HepG2 (cell line): ENCODE results near the gene NOL4L. TPM values are rescaled to one million over a fixed set of nuclear protein-coding genes. Genes with fewer than 3 reads are reported as not detected.

Source experiments
- ATAC-seq: fragments of 200-7000 bp; cut with Tn5 transposase; 3 replicates; pipeline ENCODE4 v1.9.1; 2020; ENCODE audit warnings: mild to moderate bottlenecking, moderate library complexity
- BruUV-seq: library from RNA; stranded (reverse); fragments of 400-500 nt; replicated peaks from 2 replicates; lab custom pipeline; 2021; lab: Mats Ljungman, UMichigan
- CTCF ChIA-PET: fragments of 300-600 bp; formaldehyde crosslinking; extraction: SDS; loops from one replicate; lab custom pipeline; 2021; ENCODE audit warnings: low total read pairs, inconsistent platforms, low intra/inter-chr PET ratio; lab: Yijun Ruan, JAX
- POLR2A ChIA-PET: fragments of 350-600 bp; sonication (Branson Sonifier 250); formaldehyde crosslinking; loops from one replicate; lab custom pipeline; 2020; ENCODE audit warnings: antibody characterized with exemption, inconsistent platforms; lab: Yijun Ruan, JAX
- DNase-seq: peaks from one replicate; pipeline ENCODE4 v3.0.0-alpha.2; 2015; ENCODE audit warnings: low spot score
- FAIRE-seq: peaks from 3 replicates; lab custom pipeline; 2011; peaks lifted over from hg19 to GRCh38; lab: Jason Lieb, UNC
- H2AFZ ChIP-seq: one replicate; pipeline ENCODE4 v1.6.1; 2011; ENCODE audit warnings: low read length, inconsistent platforms
- H3K27ac ChIP-seq: fragments of 300-600 bp; 3 replicates; pipeline ENCODE4 v1.8.0; 2011; ENCODE audit warnings: mixed run types, mild to moderate bottlenecking, mixed read lengths, low read length, inconsistent platforms; ENCODE audit not compliant: insufficient read depth; ENCODE audit errors: extremely low read length
- H3K27me3 ChIP-seq, 2 experiments: fragments of 200-600 bp in 1 of 2; 2 replicates in 1 of 2; 3 replicates in 1 of 2; pipeline versions ENCODE4 v1.6.0 to v1.8.0; 2011; ENCODE audit warnings: low read length in 2 of 2, mild to moderate bottlenecking in 2 of 2, moderate library complexity in 2 of 2, inconsistent platforms in 1 of 2; ENCODE audit not compliant: insufficient read depth in 2 of 2, control insufficient read depth in 1 of 2
- H3K36me3 ChIP-seq, 2 experiments: fragments of 200-600 bp in 1 of 2; replicated peaks in 1 of 2; 2 replicates in 1 of 2; 3 replicates in 1 of 2; pipeline versions ENCODE4 v1.5.1 to v1.8.0; 2011; ENCODE audit warnings: low read length in 2 of 2, inconsistent platforms in 1 of 2; ENCODE audit not compliant: insufficient read depth in 2 of 2, control insufficient read depth in 1 of 2
- H3K4me1 ChIP-seq: 2 replicates; pipeline ENCODE4 v1.5.1; 2012; ENCODE audit warnings: low read length, inconsistent platforms; ENCODE audit not compliant: insufficient read depth
- H3K4me2 ChIP-seq: 2 replicates; pipeline ENCODE4 v1.6.0; 2011; ENCODE audit warnings: low read depth, low read length, inconsistent platforms
- H3K4me3 ChIP-seq, 3 experiments: fragments of 200-600 bp in 1 of 3; sonication (generic), shearing (Covaris generic) in 1 of 3; replicated peaks in 1 of 3; 2 replicates each; pipeline ENCODE4 v1.5.1; 2011 to 2016; ENCODE audit warnings: low read length in 3 of 3, inconsistent platforms in 2 of 3, low read depth in 2 of 3, mild to moderate bottlenecking in 2 of 3, control low read depth in 1 of 3, mixed read lengths in 1 of 3; ENCODE audit not compliant: insufficient read depth in 1 of 3
- H3K79me2 ChIP-seq: one replicate; pipeline ENCODE4 v1.6.1; 2011; ENCODE audit warnings: low read length, inconsistent platforms; ENCODE audit not compliant: insufficient read depth
- H3K9ac ChIP-seq: 2 replicates; pipeline ENCODE4 v1.6.0; 2011; ENCODE audit warnings: mild to moderate bottlenecking, low read depth, low read length, inconsistent platforms; ENCODE audit not compliant: insufficient read depth
- H3K9me3 ChIP-seq: 2 replicates; pipeline ENCODE4 v1.5.1; 2012; ENCODE audit warnings: mild to moderate bottlenecking, low read length
- H4K20me1 ChIP-seq: 2 replicates; pipeline ENCODE4 v1.6.0; 2011; ENCODE audit warnings: inconsistent platforms, mild to moderate bottlenecking, low read length, moderate library complexity; ENCODE audit not compliant: insufficient read depth
- HNRNPK ChIP-seq: fragments of 200-400 bp; formaldehyde crosslinking; IDR thresholded peaks from 2 replicates; pipeline ENCODE4 v1.6.1; 2018; ENCODE audit warnings: low read length, low read depth, moderate library complexity, mild to moderate bottlenecking; ENCODE audit not compliant: poor library complexity, severe bottlenecking
- HNRNPLL ChIP-seq: fragments of 200-400 bp; formaldehyde crosslinking; IDR thresholded peaks from 2 replicates; pipeline ENCODE4 v1.6.1; 2017; ENCODE audit warnings: mild to moderate bottlenecking, low read depth, low read length; ENCODE audit not compliant: poor library complexity, severe bottlenecking
- JUND ChIP-seq: sonication (generic); formaldehyde crosslinking; IDR thresholded peaks from 2 replicates; pipeline ENCODE4 v1.8.0; 2022; ENCODE audit warnings: mild to moderate bottlenecking, missing genetic modification reagents
- MTA1 ChIP-seq: sonication (generic); formaldehyde crosslinking; IDR thresholded peaks from 2 replicates; pipeline ENCODE4 v1.4.0; 2020; ENCODE audit warnings: missing genetic modification reagents, mild to moderate bottlenecking, borderline replicate concordance
- RFX3 ChIP-seq: IDR thresholded peaks from 2 replicates; pipeline ENCODE4 v1.6.1; 2016; ENCODE audit warnings: missing biosample characterization, missing genetic modification reagents
- YEATS2 ChIP-seq: sonication (generic); formaldehyde crosslinking; IDR thresholded peaks from 2 replicates; pipeline ENCODE4 v1.4.0; 2020; ENCODE audit warnings: missing genetic modification reagents, borderline replicate concordance
- ZNF598 ChIP-seq: sonication (generic); formaldehyde crosslinking; IDR thresholded peaks from 2 replicates; pipeline ENCODE4 v1.5.1; 2020; ENCODE audit warnings: mild to moderate bottlenecking, missing genetic modification reagents, borderline replicate concordance
- ZSCAN29 ChIP-seq: sonication (generic); formaldehyde crosslinking; conservative IDR thresholded peaks from 2 replicates; pipeline ENCODE4 v1.4.0; 2020; ENCODE audit warnings: mild to moderate bottlenecking, missing genetic modification reagents
- WGBS: methylation state at CpG from one replicate; pipeline ENCODE4 v1.1.6; 2017; ENCODE audit warnings: low lambda C conversion rate; 5-methylcytosine and 5-hydroxymethylcytosine counted together
- in situ Hi-C: cut with HindIII; loops from 2 replicates; pipeline ENCODE4 v1.10.0; 2017; ENCODE audit warnings: low pct_unique_long_range_greater_than_20kb; ENCODE audit not compliant: extremely low pct_ligation_motif_present
- intact Hi-C: fragments of 100-400 bp; cut with micrococcal nuclease; formaldehyde crosslinking; loops from one replicate; pipeline ENCODE4 v1.10.0; 2022; ENCODE audit not compliant: unreplicated experiment
- polyA plus RNA-seq, 8 experiments: library from polyadenylated mRNA; depleted of rRNA in 3 of 8; stranded (reverse) in 7 of 8; unstranded in 1 of 8; fragments of >200 nt; fragmentation: Illumina TruSeq in 4 of 8; extraction: Trizol in 4 of 8; gene quantifications; 2 replicates each; pipeline versions ENCODE4 v1.2.1 to v1.2.3, GENCODE V29; 2011 to 2016; ENCODE audit warnings: low read depth in 4 of 8, missing spikeins in 1 of 8, mixed read lengths in 1 of 8; ENCODE audit not compliant: insufficient read depth in 1 of 8
- total RNA-seq, 5 experiments: library from RNA; depleted of rRNA; stranded (reverse); fragments of >200 nt; fragmentation: Illumina TruSeq; extraction: Trizol; gene quantifications; 2 replicates each; pipeline ENCODE4 v1.2.3, GENCODE V29; 2016; ENCODE audit warnings: low read depth in 1 of 5
- TF ChIP-seq, protein P1 (sequence below): sonication (generic); formaldehyde crosslinking; IDR thresholded peaks from 2 replicates; pipeline ENCODE4 v1.4.0; 2020; ENCODE audit warnings: missing genetic modification reagents, borderline replicate concordance
- TF ChIP-seq, protein P2 (sequence below): sonication (generic); formaldehyde crosslinking; IDR thresholded peaks from 2 replicates; pipeline ENCODE4 v1.4.0; 2020; ENCODE audit warnings: missing genetic modification reagents, borderline replicate concordance

NOL4L gene
- total and polyA plus RNA-seq, 2 of the 13 experiments (the other 11 are each of a cell fraction or from before 2014, with no cell fraction given) = 16.6 to 35.4 TPM

GRCh38 chr20:32536851-32537656, 48.1 kb downstream of the NOL4L start (continued):
- TF ChIP-seq, protein P1, sequence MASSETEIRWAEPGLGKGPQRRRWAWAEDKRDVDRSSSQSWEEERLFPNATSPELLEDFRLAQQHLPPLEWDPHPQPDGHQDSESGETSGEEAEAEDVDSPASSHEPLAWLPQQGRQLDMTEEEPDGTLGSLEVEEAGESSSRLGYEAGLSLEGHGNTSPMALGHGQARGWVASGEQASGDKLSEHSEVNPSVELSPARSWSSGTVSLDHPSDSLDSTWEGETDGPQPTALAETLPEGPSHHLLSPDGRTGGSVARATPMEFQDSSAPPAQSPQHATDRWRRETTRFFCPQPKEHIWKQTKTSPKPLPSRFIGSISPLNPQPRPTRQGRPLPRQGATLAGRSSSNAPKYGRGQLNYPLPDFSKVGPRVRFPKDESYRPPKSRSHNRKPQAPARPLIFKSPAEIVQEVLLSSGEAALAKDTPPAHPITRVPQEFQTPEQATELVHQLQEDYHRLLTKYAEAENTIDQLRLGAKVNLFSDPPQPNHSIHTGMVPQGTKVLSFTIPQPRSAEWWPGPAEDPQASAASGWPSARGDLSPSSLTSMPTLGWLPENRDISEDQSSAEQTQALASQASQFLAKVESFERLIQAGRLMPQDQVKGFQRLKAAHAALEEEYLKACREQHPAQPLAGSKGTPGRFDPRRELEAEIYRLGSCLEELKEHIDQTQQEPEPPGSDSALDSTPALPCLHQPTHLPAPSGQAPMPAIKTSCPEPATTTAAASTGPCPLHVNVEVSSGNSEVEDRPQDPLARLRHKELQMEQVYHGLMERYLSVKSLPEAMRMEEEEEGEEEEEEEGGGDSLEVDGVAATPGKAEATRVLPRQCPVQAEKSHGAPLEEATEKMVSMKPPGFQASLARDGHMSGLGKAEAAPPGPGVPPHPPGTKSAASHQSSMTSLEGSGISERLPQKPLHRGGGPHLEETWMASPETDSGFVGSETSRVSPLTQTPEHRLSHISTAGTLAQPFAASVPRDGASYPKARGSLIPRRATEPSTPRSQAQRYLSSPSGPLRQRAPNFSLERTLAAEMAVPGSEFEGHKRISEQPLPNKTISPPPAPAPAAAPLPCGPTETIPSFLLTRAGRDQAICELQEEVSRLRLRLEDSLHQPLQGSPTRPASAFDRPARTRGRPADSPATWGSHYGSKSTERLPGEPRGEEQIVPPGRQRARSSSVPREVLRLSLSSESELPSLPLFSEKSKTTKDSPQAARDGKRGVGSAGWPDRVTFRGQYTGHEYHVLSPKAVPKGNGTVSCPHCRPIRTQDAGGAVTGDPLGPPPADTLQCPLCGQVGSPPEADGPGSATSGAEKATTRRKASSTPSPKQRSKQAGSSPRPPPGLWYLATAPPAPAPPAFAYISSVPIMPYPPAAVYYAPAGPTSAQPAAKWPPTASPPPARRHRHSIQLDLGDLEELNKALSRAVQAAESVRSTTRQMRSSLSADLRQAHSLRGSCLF (CRISPR knock-in tag) = no peak

GRCh38 chr20:32535953-32536823, 48.9 kb downstream of the NOL4L start:
- H3K27ac ChIP-seq = peak overlapping the region; percentile 44
- TF ChIP-seq MTA1 (CRISPR knock-in tag) = peak; percentile 65; the same call in 1 of the 2 replicates
- no peak for TF ChIP-seq JUND
- peak; percentile 50 for TF ChIP-seq HNRNPLL
- TF ChIP-seq RFX3 (CRISPR knock-in tag) = peak; percentile 78
- TF ChIP-seq, protein P2, sequence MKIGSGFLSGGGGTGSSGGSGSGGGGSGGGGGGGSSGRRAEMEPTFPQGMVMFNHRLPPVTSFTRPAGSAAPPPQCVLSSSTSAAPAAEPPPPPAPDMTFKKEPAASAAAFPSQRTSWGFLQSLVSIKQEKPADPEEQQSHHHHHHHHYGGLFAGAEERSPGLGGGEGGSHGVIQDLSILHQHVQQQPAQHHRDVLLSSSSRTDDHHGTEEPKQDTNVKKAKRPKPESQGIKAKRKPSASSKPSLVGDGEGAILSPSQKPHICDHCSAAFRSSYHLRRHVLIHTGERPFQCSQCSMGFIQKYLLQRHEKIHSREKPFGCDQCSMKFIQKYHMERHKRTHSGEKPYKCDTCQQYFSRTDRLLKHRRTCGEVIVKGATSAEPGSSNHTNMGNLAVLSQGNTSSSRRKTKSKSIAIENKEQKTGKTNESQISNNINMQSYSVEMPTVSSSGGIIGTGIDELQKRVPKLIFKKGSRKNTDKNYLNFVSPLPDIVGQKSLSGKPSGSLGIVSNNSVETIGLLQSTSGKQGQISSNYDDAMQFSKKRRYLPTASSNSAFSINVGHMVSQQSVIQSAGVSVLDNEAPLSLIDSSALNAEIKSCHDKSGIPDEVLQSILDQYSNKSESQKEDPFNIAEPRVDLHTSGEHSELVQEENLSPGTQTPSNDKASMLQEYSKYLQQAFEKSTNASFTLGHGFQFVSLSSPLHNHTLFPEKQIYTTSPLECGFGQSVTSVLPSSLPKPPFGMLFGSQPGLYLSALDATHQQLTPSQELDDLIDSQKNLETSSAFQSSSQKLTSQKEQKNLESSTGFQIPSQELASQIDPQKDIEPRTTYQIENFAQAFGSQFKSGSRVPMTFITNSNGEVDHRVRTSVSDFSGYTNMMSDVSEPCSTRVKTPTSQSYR (CRISPR knock-in tag) = peak; percentile 24; the same call in 1 of the 2 replicates
- TF ChIP-seq HNRNPK = peak; percentile 52
- no peak for TF ChIP-seq YEATS2 (CRISPR knock-in tag)
- TF ChIP-seq ZNF598 (CRISPR knock-in tag) = 0 out of 2 replicates have a peak, but pooled peaks have one; percentile 49
- TF ChIP-seq ZSCAN29 (CRISPR knock-in tag) = no peak

More at GRCh38 chr20:32535953-32536823, 48.9 kb downstream of the NOL4L start:
- H3K27me3 ChIP-seq = no peaks in the 10 kb centered on the region
- WGBS = 5% methylated on average over 36 of the region's 68 CpGs
- ATAC-seq (peak; percentile 47), FAIRE-seq (no peak), DNase-seq (peak; percentile 79)
- H4K20me1 ChIP-seq = no peaks in the 10 kb centered on the region
- H2AFZ ChIP-seq = no peak overlapping the region
- H3K79me2 ChIP-seq = no peaks in the 10 kb centered on the region
- peak overlapping the region; percentile 52 to 70 (median 64); a peak in 5 of 6 replicates for H3K4me3 ChIP-seq
- POLR2A ChIA-PET = interaction anchor here (0.6 to 3.6 kb wide), 10 partner anchors 8 to 70 kb away, joined by 3 to 37 read pairs (median 6); no protein-coding TSS in a partner anchor
- intact Hi-C loops (no loop called here), in situ Hi-C loops (no loop called here)
- peak overlapping the region; percentile 82 for H3K4me2 ChIP-seq
- no peaks in the 10 kb centered on the region for H3K36me3 ChIP-seq
- BruUV-seq = no TSS peak
- H3K9ac ChIP-seq = peak overlapping the region; percentile 51
- CTCF ChIA-PET = no interaction called here
- no peaks in the 10 kb centered on the region for H3K9me3 ChIP-seq
- peaks cover 79% of the 10 kb centered on the region for H3K4me1 ChIP-seq
